Liver (tissue), 9 donors: ENCODE measurements around the gene PRDM1. TPM values are rescaled to one million over a fixed set of nuclear protein-coding genes. Genes with fewer than 3 reads are reported as not detected.

Experiments used
- DNase-seq: peaks from one replicate; pipeline ENCODE4 v3.0.0-alpha.2; 2017; ENCODE audit warnings: low spot score
- H3K27ac ChIP-seq, 2 donors: one replicate each; pipeline ENCODE4 v1.7.0; 2013; ENCODE audit warnings: inconsistent platforms in 2 of 2, low read length in 2 of 2, control low read depth in 1 of 2, low read depth in 1 of 2, mild to moderate bottlenecking in 1 of 2
- H3K27me3 ChIP-seq, 4 donors: one replicate each; pipeline versions ENCODE4 v1.6.1 to v1.7.0; 2013; ENCODE audit warnings: low read length in 3 of 4, inconsistent platforms in 1 of 4, mild to moderate bottlenecking in 1 of 4, moderate library complexity in 1 of 4; ENCODE audit not compliant: control insufficient read depth in 4 of 4, insufficient read depth in 4 of 4
- H3K36me3 ChIP-seq, 4 donors: one replicate each; pipeline versions ENCODE4 v1.6.1 to v1.7.0; 2013; ENCODE audit warnings: low read length in 3 of 4, mild to moderate bottlenecking in 3 of 4, low read depth in 1 of 4, moderate library complexity in 1 of 4; ENCODE audit not compliant: control insufficient read depth in 4 of 4, insufficient read depth in 3 of 4
- H3K4me1 ChIP-seq, 4 donors: one replicate each; pipeline versions ENCODE4 v1.6.1 to v1.7.0; 2013; ENCODE audit warnings: low read length in 3 of 4, mild to moderate bottlenecking in 3 of 4, moderate library complexity in 1 of 4; ENCODE audit not compliant: control insufficient read depth in 4 of 4, insufficient read depth in 4 of 4
- H3K4me3 ChIP-seq, 3 donors: one replicate each; pipeline versions ENCODE4 v1.6.1 to v1.7.0; 2013; ENCODE audit warnings: low read length in 3 of 3, control low read depth in 1 of 3, low read depth in 1 of 3, mild to moderate bottlenecking in 1 of 3
- H3K9ac ChIP-seq, 2 donors: one replicate each; pipeline ENCODE4 v1.7.0; 2013; ENCODE audit warnings: low read length in 2 of 2, mild to moderate bottlenecking in 2 of 2, moderate library complexity in 2 of 2, control low read depth in 1 of 2, low read depth in 1 of 2
- H3K9me3 ChIP-seq, 4 donors: one replicate each; pipeline versions ENCODE4 v1.6.1 to v1.7.0; 2013; ENCODE audit warnings: low read length in 3 of 4; ENCODE audit not compliant: control insufficient read depth in 4 of 4
- EGR1 ChIP-seq, 2 donors: IDR thresholded peaks; 2 replicates each; pipeline ENCODE4 v1.6.1; 2016 to 2018; ENCODE audit warnings: antibody characterized with exemption in 2 of 2, low read depth in 2 of 2
- FOXA1 ChIP-seq: IDR thresholded peaks from 2 replicates; pipeline ENCODE4 v1.6.1; 2016; ENCODE audit warnings: antibody characterized with exemption
- HNF4A ChIP-seq, 2 donors: conservative IDR thresholded peaks; 2 replicates each; pipeline ENCODE4 v1.6.1; 2016; ENCODE audit warnings: antibody characterized with exemption in 2 of 2, mild to moderate bottlenecking in 2 of 2
- HNF4G ChIP-seq: IDR thresholded peaks from 2 replicates; pipeline ENCODE4 v1.6.1; 2016; ENCODE audit warnings: antibody characterized with exemption
- JUND ChIP-seq, 2 donors: IDR thresholded peaks; 2 replicates each; pipeline ENCODE4 v1.6.1; 2016; ENCODE audit warnings: antibody characterized with exemption in 2 of 2
- NR2F2 ChIP-seq: IDR thresholded peaks from 2 replicates; pipeline ENCODE4 v1.6.1; 2016; ENCODE audit warnings: antibody characterized with exemption
- RXRA ChIP-seq, 2 donors: IDR thresholded peaks; 2 replicates each; pipeline ENCODE4 v1.6.1; 2017 to 2018; ENCODE audit warnings: antibody characterized with exemption in 2 of 2, mild to moderate bottlenecking in 1 of 2
- SP1 ChIP-seq: IDR thresholded peaks from 2 replicates; pipeline ENCODE4 v1.6.1; 2018; ENCODE audit warnings: antibody characterized with exemption, mild to moderate bottlenecking
- WGBS: extraction: QIAGEN DNeasy Blood & Tissue Kit; methylation state at CpG from one replicate; pipeline ENCODE4 v1.1.7; 2013; 5-methylcytosine and 5-hydroxymethylcytosine counted together
- polyA plus RNA-seq, 2 donors: library from polyadenylated mRNA; stranded (reverse) in 1 of 2; unstranded in 1 of 2; fragments of 200-250 nt in 1 of 2; fragments of >200 nt in 1 of 2; fragmentation: Nextera tagmentation in 1 of 2; extraction: Ambion mirVana in 1 of 2; gene quantifications; one replicate each; pipeline versions ENCODE4 v1.2.1 to v1.2.3, GENCODE V29; 2013 to 2015
- total RNA-seq, 2 donors: library from RNA; depleted of rRNA; stranded (reverse); fragments of >200 nt; gene quantifications; one replicate each; pipeline ENCODE4 v1.2.3, GENCODE V29; 2014
- TF ChIP-seq, protein P1 (sequence below): fragments of 150-350 bp; IDR thresholded peaks from 2 replicates; pipeline ENCODE4 v1.5.1; 2017; ENCODE audit warnings: improper control_type of control experiment, low read depth, low read length; ENCODE audit not compliant: missing input control
- TF ChIP-seq, protein P2 (sequence below): IDR thresholded peaks from 2 replicates; pipeline ENCODE4 v1.6.1; 2016; ENCODE audit warnings: antibody characterized with exemption
- TF ChIP-seq, protein P3 (sequence below): IDR thresholded peaks from 2 replicates; pipeline ENCODE4 v1.6.1; 2016; ENCODE audit warnings: antibody characterized with exemption
- TF ChIP-seq, protein P4 (sequence below): IDR thresholded peaks from 2 replicates; pipeline ENCODE4 v1.6.1; 2016; ENCODE audit warnings: antibody characterized with exemption, mild to moderate bottlenecking
- donor health status: healthy.
- donor health status: healthy.
- donor health status: healthy.
- donor health status: healthy.
- donor health status: healthy.

PRDM1 gene
- total and polyA plus RNA-seq, 4 donors = 0.37 to 2.8 (median 0.65) TPM

DNA sequence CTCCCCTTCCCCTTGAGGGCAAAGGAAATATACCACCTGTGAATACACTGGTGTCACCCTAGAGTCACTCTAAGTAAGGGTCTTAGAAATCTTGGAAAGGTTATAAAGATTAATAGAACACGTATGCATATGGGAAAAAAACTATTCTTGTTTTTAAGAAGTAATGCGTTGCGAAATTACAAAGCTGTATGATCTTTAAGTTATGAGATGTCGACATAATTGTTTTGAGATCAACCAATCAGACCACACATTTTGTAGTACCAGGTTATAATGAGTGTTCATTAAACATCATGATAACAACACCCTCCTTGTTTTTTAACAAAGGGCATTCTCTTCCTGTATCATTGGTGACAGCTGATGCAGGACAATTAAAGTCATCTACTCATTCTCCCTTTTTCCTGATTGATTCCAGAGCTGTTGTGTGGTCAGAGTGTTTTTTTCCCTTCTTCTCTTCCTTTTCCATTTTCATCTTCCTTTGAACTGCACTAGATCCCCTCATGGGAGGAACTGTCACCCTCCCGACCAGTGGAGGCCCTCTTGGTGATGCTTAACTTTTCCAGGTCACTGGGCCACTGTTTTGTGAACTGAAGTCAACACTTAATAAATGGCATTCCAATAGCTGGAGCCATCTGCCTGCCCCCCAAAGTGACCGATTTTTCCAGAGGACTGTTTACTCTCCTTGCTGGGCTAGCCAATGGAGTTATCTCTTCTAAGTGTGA lies 37.0 kb downstream of the PRDM1 start:
- H3K4me1 ChIP-seq = no peaks in the 10 kb centered on the region
- peaks cover 0 to 4% (median 0%) of the 10 kb centered on the region in 4 donors for H3K27me3 ChIP-seq
- no peaks in the 10 kb centered on the region for H3K36me3 ChIP-seq
- 85% methylated on average over 6 of the region's 6 CpGs for WGBS
- no peak overlapping the region for H3K27ac ChIP-seq
- DNase-seq = no peak
- TF ChIP-seq EGR1 (IDR thresholded peaks at IDR 0.05; ENCODE audit: low read depth in 2 of 2) = no peak
- TF ChIP-seq HNF4G = no peak
- TF ChIP-seq JUND (IDR thresholded peaks at IDR 0.05) = no peak
- no peak for TF ChIP-seq NR2F2
- no peak for TF ChIP-seq SP1
- TF ChIP-seq, protein P1, sequence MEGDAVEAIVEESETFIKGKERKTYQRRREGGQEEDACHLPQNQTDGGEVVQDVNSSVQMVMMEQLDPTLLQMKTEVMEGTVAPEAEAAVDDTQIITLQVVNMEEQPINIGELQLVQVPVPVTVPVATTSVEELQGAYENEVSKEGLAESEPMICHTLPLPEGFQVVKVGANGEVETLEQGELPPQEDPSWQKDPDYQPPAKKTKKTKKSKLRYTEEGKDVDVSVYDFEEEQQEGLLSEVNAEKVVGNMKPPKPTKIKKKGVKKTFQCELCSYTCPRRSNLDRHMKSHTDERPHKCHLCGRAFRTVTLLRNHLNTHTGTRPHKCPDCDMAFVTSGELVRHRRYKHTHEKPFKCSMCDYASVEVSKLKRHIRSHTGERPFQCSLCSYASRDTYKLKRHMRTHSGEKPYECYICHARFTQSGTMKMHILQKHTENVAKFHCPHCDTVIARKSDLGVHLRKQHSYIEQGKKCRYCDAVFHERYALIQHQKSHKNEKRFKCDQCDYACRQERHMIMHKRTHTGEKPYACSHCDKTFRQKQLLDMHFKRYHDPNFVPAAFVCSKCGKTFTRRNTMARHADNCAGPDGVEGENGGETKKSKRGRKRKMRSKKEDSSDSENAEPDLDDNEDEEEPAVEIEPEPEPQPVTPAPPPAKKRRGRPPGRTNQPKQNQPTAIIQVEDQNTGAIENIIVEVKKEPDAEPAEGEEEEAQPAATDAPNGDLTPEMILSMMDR = no peak
- TF ChIP-seq, protein P2, sequence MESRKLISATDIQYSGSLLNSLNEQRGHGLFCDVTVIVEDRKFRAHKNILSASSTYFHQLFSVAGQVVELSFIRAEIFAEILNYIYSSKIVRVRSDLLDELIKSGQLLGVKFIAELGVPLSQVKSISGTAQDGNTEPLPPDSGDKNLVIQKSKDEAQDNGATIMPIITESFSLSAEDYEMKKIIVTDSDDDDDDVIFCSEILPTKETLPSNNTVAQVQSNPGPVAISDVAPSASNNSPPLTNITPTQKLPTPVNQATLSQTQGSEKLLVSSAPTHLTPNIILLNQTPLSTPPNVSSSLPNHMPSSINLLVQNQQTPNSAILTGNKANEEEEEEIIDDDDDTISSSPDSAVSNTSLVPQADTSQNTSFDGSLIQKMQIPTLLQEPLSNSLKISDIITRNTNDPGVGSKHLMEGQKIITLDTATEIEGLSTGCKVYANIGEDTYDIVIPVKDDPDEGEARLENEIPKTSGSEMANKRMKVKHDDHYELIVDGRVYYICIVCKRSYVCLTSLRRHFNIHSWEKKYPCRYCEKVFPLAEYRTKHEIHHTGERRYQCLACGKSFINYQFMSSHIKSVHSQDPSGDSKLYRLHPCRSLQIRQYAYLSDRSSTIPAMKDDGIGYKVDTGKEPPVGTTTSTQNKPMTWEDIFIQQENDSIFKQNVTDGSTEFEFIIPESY = no peak
- no peak for TF ChIP-seq HNF4A (conservative IDR thresholded peaks at IDR 0.05)
- TF ChIP-seq RXRA (IDR thresholded peaks at IDR 0.05) = no peak
- TF ChIP-seq, protein P3, sequence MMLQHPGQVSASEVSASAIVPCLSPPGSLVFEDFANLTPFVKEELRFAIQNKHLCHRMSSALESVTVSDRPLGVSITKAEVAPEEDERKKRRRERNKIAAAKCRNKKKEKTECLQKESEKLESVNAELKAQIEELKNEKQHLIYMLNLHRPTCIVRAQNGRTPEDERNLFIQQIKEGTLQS = no peak
- no peaks in the 10 kb centered on the region for H3K9me3 ChIP-seq
- H3K9ac ChIP-seq = no peak overlapping the region
- H3K4me3 ChIP-seq = no peak overlapping the region

DNA sequence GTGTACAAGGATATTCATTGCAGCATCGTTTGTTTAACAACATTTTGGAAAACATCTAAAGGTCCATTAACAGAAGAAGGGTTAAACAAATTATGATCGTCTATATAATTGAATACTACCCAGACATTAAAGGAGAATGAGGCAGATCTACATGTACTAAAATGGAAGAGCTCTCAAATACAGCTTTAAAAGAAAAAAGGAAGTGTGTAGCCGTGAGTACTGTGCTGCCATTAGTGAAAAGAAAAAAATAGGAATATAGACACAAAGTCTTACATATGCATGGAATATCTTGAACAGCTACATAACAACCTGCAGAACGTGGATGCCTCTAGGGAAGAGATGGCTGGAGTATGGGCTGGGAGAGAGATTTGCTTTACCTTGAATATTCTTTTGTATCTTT lies 37.9 kb downstream of the PRDM1 start:
- Histone ChIP-seq H3K4me1 (no peaks in the 10 kb centered on the region), H3K9ac (no peak overlapping the region), H3K9me3 (no peaks in the 10 kb centered on the region), H3K4me3 (no peak overlapping the region), H3K27me3 (peaks cover 0 to 4% (median 0%) of the 10 kb centered on the region in 4 donors), H3K36me3 (no peaks in the 10 kb centered on the region), H3K27ac (no peak overlapping the region)
- WGBS = 70% methylated on average over 4 of the region's 4 CpGs
- TF ChIP-seq, protein P1 = no peak
- TF ChIP-seq, protein P3 = no peak
- no peak for TF ChIP-seq HNF4A (conservative IDR thresholded peaks at IDR 0.05)
- TF ChIP-seq NR2F2 = no peak
- TF ChIP-seq FOXA1 = no peak
- TF ChIP-seq, protein P4, sequence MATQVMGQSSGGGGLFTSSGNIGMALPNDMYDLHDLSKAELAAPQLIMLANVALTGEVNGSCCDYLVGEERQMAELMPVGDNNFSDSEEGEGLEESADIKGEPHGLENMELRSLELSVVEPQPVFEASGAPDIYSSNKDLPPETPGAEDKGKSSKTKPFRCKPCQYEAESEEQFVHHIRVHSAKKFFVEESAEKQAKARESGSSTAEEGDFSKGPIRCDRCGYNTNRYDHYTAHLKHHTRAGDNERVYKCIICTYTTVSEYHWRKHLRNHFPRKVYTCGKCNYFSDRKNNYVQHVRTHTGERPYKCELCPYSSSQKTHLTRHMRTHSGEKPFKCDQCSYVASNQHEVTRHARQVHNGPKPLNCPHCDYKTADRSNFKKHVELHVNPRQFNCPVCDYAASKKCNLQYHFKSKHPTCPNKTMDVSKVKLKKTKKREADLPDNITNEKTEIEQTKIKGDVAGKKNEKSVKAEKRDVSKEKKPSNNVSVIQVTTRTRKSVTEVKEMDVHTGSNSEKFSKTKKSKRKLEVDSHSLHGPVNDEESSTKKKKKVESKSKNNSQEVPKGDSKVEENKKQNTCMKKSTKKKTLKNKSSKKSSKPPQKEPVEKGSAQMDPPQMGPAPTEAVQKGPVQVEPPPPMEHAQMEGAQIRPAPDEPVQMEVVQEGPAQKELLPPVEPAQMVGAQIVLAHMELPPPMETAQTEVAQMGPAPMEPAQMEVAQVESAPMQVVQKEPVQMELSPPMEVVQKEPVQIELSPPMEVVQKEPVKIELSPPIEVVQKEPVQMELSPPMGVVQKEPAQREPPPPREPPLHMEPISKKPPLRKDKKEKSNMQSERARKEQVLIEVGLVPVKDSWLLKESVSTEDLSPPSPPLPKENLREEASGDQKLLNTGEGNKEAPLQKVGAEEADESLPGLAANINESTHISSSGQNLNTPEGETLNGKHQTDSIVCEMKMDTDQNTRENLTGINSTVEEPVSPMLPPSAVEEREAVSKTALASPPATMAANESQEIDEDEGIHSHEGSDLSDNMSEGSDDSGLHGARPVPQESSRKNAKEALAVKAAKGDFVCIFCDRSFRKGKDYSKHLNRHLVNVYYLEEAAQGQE = no peak
- DNase-seq = no peak
